GM18867 (cell line): ENCODE measurements around the gene GRK5.
"Not testable (repeated sequence)": the region's sequence is repeated elsewhere in the genome, so short reads cannot be mapped to it uniquely, and the experiment has no call there.

Experiments used
- ATAC-seq: cut with Tn5 transposase; IDR thresholded peaks from one replicate; pipeline ENCODE4 v1.9.1; 2021; ENCODE audit warnings: mild to moderate bottlenecking, moderate library complexity; ENCODE audit not compliant: unreplicated experiment

Gene GRK5

DNA sequence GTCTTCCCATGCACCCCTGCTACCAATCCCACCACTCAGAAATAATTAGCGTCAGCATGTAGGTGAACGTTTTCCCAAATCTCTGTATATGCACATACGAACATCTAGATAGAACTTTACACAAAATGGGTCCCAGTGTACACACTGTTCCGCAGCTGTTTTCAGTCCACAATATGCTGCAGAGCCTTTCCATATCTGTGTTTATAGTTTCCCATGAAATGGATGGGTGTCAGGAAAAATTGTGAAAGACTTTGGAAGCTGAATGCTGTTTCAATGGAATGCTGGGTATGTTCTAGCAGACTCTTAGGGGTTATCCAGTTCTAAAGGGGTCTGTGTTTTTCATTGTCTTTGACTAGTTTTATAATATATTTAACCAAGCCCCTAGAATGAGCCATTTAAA, 13.8 kb downstream of the GRK5 start:
- no peak for ATAC-seq

DNA sequence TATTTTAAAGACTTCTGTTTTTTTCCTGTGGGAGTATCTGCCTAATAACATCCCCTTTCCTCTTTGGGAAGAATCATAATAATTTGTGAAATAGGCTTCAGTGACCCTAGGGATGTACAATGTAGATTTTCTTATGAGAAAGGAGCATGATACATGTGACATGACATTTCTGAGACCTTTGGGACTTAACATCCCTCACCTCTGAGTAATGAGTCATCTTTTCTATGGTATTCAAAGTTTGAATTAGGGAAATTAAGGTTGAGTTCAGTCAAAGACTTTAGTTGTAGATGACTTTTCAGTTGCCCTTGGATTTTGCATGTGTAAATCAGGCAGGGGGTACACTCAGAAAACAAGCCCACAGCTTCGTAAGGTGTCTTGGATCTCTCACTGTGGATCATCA, 14.3 kb downstream of the GRK5 start:
- no peak for ATAC-seq

DNA sequence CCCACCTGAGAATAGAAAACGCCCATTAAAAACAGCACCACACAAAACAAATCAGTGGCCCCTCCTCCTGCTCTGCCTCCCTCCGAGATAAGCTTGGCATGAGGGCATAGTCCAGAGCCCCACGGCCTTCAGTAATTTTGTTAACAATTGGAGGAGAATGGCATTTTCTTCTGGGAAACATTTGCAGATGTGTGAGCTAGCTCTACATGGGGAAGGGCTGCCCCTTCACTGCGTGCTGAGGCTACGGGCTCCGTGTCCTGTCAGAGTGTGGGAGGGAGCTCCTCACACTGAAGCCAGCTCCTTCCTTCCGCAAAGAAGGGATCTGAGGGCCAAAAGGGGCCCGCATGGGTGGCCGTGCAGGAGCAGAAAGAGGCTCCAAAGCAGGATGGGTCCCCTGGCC, 15.2 kb downstream of the GRK5 start:
- no peak for ATAC-seq

DNA sequence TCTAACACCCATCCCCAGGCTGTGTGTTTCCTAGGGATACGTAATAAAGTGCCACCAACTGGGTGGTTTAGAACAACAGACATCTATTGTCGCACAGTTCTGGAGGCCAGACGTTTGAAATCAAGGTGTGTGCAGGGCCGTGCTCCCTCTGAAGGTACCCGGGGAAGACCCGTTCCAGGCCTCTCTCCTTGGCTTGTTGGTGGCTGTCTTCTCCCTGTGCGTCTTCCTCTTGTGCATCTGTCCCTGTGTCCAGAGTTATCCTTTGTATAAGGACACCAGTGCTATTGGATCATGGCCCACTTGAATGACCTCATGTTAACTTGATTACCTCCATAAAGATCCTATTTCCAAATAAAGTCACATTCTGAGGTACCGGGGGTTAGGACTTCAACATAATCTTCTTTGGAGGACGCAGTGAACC, 15.6 kb downstream of the GRK5 start:
- ATAC-seq = no peak

DNA sequence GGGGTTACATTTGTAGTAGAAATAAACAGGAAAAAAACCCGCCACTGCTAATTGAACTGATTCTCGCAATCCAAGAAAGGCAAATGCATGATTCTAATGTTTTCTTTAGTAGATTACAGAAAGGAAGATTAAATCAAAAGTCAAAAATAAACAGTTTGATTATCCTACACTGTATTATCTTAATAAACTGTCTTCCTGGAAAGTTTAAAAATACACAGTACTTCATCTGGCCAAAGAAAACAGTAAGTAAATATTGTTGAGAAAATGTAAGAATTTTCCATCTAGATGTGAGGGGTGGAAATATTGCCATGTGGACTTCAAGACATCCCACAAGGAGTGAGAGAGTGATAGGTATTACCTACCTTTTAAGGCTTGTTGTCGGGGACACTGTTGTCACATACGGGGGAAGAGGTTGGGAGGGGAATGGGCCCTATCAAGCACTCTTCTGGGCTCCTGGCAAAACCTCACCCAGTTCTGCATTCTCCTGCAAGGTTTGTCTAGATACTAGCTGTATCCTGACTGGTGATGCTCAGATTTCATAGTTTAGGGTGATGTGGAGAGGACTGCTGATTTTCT, 17.8 kb downstream of the GRK5 start:
- no peak for ATAC-seq

DNA sequence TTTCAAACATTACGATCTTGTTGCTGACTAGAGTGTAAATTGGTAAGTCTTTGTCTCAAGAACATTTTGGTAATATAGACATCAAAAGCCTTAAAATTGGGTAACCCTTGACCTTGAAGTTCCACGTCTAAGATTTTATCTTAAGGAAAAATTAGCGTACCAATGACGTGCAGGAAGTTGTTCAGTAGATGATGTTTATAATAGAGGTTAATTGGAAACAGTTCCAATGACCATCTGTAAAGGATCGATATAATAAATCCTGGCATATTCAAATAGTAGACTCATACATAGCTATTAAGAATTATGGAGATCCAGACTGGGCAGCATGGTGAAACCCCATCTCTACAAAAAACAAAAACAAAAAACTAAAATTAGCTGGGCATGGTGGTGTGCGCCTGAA, 20.5 kb downstream of the GRK5 start:
- ATAC-seq = no peak

DNA sequence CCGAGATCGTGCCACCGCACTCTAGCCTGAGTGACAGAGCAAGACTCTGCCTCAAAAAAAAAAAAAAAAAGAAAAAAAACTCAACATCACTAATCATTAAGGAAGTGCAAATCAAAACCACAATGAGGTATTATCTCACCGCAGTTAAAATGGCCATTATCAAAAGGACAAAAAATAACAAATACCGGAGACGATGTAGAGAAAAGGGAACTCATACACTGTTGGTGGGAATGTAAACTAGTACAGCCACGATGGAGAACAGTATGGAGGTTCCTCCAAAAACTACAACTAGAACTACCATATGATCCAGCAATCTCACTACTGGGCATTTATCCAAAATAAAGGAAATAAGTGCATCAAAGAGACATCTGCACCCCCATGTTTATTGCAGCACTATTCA, 24.3 kb downstream of the GRK5 start:
- ATAC-seq = no peak

DNA sequence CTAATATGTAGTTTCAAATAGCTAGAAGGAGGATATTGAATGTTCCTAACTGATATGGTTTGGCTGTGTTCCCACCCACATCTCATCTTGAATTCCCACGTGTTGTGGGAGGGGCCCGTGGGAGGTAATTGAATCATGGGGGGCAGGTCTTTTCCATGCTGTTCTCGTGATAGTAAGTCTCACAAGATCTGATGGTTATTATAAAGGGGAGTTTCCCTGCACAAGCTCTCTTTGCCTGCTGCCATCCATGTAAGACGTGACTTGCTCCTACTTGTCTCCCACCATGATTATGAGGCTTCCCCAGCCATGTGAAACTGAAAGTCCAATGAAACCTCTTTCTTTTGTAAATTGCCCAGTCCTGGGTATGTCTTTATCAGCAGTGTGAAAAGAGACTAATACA, 25.1 kb downstream of the GRK5 start:
- not testable (repeated sequence) for ATAC-seq

DNA sequence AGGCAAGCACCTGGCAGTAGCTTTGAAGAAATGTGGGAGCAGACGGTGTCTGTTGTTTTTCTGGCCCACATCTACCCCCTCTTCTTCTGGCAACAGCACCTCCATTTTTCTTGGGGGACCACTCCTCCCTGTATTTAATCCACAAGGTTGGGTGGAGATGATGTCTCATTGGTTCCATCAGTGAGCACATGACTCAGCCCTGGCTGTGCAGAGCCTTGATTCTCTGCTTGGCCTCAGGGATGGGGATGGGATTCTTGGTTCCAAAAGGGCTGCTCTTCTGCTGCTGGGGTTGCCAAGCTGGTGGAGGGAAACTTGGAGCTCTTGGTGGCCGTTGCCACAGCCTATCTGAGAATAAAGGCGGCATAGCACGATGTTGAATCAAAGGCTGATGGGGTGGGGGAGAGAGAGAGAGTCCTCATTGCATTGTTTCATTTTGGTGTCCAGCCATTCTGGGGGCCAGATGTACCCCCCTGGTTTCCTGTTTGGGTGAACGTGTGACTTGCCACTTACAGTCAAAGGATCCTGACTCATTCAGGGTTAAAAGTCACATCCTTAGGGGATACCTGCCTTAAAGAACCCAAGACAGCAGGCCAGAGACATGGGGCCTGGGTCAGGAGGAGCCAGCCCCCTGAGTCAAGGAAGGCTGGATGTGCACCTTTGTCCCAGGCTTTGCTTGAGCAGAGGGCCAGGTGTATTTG, 25.9 kb downstream of the GRK5 start:
- no peak for ATAC-seq

DNA sequence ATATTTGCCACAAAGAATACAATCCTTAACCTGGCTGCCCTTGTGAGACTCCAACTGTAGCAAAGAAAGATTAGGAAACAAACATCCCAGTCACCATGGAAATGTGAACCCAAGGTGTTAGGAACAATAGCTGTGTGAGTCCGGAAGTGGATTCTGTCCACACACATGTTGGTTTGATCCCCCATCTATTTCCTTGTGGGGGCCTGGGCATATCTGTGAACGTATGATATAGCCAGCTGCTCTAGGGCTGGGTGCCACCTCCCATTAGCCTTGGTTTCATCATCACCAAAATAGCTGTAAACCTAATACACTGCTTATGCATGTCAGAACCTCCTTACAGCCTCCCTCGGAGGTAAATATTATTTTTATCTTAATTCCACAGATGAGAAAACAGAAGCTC, 26.4 kb downstream of the GRK5 start:
- ATAC-seq = no peak

DNA sequence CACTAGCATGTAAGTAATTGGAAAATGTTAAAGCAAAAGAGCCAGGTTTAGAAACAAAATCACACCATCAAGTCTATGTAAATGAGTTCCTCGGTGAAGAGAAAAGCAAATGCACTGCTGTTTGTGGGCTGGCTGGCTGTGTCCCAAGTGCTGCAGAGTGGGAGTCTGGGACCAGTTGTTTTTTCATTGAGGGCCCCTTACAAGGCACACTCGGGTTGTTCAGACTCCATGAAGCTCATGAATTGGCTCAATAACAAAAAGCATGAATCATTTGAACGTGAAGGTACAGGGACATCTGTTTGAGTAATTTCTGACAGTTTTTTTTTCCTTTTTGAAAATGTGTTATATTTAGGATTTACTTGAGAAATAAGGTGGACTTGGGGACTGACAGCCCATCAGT, 28.0 kb downstream of the GRK5 start:
- peak; percentile 46 for ATAC-seq

DNA sequence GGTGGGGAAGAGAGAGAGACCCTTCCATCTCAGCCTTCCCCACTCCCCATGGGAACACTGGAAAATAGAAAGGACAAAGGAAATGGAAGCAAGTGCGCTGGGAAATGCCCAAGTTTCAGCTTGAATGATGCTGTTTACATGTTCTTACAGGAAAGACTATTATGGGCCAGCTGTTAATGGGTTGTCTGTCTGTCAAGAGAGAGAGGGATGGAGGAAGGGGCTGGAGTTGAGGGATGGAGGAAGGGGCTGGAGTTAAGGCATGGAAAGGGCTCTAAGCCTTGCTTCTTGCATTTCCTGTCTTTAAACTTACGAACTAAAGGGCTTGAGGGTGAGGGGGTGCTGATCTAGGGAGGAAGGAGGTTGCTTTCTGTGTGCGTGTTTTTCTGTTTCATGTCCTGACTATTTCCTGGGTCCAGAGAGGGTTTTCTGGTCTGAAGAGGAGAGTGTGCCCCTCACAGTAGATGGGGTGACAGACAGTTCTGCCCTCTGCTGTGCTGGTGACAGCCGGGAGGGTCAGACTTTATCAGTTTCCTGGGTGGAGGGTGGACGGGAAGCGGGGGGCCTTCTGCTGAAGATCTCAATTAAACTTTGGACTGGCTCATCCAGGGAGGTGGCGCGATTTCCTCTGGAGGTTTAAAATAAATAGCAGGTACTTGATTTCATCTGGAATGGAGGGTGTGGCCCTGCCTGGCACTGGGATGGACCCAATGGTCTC, 30.5 kb downstream of the GRK5 start:
- ATAC-seq = no peak

DNA sequence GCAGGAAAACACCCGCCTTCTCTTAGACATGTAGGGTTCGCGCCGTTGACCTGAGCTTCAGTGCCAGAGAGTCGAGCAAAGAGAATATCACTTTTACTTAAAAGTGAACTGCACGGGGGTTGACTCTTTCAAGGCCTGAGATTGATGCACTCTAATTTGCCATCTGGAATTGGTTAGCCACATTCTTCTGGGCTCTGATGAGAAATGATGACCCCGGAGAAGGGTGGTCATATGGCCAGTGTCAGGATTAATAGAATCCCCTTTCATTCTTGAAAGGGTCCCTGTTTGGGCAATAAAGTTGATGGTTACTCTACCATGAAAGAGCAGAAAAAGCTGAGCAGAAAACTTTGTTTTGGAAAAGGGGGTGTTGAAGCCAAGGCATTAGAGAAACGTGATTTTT, 31.2 kb downstream of the GRK5 start:
- no peak for ATAC-seq

DNA sequence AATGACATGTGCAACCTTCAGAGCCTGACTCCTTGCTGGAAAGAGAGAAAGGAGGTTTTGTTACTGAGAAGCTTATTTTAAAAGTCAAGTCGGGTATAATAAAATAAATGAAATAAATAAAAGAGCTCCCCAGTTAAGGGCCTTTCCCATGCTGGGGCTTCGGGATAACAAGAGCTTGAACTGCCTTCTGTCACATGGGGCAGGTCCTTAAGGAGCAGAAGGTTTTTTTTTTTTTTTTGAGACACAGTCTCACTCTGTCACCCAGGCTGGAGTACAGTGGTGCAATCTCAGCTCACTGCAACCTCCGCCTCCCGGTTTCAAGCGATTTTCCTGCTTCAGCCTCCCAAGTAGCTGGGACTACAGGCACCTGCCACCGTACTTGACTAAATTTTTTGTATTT, 31.6 kb downstream of the GRK5 start:
- not testable (repeated sequence) for ATAC-seq

DNA sequence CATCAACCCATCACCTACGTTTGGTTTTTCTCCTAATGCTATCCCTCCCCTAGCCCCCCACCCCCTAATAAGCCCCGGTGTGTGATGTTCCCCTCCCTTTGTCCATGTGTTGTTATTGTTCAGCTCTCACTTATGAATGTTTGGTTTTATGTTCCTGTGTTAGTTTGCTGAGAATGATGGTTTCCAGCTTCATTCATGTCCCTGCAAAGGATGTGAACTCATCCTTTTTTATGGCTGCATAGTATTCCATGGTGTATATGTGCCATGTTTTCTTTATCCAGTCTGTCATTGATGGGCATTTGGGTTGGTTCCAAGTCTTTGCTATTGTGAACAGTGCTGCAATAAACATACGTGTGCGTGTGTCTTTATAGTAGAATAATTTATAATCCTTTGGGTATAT, 32.3 kb downstream of the GRK5 start:
- not testable (repeated sequence) for ATAC-seq

DNA sequence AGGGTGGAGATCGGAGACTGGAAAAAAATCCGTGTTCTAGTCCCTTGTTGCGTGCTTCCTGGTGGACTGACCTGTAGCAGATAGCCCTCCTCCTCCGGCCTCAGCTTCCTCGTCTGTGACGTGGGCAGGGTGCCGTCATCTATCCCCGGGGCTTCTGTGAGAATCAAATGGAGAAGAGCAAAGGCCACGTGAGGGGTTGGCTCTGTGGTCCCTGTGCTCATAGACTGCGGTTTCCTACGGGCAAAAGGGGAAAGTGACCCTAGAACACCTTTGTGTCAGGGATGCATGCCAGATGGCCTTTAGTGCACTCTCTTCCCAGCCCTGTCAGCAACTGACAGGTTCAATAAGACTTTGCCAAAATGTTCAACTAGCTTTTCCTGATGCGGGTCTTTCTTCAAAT, 33.7 kb downstream of the GRK5 start:
- ATAC-seq = no peak

DNA sequence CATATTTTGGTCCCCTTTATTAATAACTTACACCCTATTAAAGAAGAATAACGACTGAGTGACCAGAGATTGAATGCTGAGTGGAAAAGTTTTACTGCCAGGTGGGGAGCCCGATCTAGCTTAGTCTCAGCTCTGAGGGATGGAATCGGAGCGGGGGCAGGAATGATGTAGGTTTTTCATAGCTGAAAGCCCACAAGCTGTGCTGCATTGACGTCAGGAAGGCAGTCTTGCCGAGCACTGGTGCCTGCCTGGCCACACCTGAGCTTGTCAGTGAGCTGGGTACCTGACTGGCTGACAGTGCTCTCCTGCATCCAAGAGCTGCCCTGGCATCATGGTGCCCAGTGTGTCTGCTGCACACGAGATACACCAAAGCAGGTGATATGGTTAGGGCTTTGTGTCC, 34.8 kb downstream of the GRK5 start:
- no peak for ATAC-seq

DNA sequence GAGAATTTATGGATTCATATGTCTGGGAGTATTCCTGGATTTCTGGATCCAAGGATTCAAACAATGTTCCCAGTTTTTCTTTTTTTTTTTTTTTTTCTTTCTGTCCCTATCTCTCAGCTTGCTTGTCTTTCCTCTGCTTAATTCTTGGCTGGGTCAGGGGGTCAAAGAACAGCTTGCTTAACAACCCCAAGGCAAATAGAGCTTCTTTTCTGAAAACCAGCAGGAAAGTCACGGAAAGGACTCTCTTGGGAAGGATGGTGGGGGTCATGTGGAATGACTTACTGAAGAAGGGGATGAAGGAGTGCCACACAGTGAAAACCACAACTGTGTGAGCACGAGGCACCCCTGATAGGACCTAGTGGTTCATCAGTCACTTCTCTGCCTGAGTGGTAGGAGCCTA, 36.1 kb downstream of the GRK5 start:
- no peak for ATAC-seq

DNA sequence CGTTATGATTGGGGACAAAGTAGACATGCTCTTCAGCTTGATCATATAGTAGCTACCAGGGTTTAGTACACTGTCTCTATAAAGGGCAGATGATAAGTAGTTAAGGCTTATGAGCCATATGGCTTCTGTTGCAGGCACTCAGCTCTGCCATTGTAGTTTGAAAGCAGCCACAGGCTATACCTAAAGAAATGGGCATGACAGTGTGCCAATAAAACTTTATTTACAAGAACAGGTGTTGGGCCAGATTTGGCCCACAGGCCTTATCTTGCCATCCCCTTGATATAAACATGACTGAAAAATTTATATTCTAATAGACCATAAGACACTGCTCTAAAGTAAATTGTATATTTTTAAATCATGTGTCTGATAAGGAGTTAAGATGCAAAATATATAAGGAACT, 36.6 kb downstream of the GRK5 start:
- ATAC-seq = no peak

DNA sequence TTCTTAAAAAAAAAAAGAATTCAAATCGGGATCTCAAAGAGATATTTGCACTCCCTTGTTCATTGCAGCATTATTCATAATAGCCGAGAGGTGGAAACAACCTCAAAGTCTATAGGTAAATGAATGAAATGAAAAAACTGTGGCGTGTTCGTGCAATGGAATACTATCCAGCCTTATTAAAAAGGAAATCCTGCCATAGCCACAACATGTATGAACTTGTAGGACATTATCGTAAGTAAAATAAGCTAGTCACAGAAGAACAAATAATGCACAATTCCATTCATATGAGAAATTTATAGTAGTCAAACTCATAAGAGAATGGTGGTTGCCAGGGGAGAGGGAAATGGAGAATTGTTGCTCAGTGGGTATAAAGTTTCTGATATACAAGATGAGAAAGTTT, 37.9 kb downstream of the GRK5 start:
- ATAC-seq = no peak

DNA sequence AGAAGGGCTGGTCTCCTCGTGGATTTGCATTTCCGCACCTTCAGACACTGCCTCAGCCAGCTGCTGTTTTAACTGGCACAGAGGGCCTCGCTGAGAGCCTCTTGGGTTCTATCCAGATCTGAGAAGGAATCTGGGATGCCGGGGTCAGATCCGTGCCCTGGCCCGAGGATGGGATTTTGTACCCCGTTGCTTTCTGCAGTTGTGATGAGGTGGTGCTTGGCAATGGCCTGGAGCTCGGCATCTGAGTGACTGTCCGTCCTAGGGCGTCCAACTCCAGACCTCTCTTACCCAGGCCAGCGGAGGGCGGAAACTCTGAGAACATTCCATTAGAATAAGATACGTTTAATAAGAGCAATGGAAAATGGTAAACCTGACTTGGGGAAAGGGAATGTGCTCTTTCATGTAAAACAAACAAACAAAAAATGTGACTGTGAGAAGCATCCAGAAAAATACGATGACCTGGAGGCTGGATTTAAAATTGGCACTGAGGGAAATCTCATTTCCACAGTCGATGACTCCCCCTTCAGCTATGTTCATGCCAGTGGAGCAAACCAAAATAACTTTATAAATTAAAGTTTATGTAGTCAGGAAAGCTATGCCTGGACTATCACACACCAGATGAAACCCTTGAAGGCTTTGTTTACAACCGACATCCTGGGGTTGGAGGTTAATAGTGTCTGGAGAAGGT, 39.6 kb downstream of the GRK5 start:
- ATAC-seq = no peak

DNA sequence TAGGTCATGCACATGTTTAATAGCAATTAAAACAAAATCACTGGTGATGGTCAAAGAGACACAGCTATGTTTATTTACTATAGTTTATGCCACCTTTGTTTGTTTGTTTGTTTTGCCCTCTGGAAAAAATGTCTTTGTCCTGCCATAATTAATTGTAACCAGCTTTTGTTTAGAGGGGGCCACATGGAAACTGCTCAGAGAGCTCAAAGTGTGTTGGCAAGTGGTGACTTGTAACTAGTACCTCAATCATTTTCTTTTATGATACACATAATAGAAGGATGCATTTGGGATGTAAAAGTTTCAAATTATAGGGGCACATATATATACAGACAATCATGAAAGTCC, 40.2 kb downstream of the GRK5 start:
- ATAC-seq = no peak
